K562 (cell line): ENCODE results near the gene GANAB. TPM values are rescaled to one million over a fixed set of nuclear protein-coding genes. Genes with fewer than 3 reads are reported as not detected.

ENCODE experiments used
- EP400 ChIP-seq: fragments of 450-650 bp; IDR thresholded peaks from 2 replicates; pipeline ENCODE4 v1.6.1; 2017; ENCODE audit warnings: antibody characterized with exemption, mild to moderate bottlenecking, moderate library complexity
- ESRRA ChIP-seq: fragments of 450-650 bp; IDR thresholded peaks from 2 replicates; pipeline ENCODE4 v1.6.1; 2014; ENCODE audit warnings: low read depth, mild to moderate bottlenecking, moderate library complexity, borderline replicate concordance
- ETS2 ChIP-seq: IDR thresholded peaks from 2 replicates; pipeline ENCODE4 v1.6.1; 2016; ENCODE audit warnings: borderline replicate concordance, missing genetic modification characterization, mild to moderate bottlenecking, moderate library complexity, missing compliant biosample characterization; ENCODE audit not compliant: poor library complexity, severe bottlenecking
- HDGF ChIP-seq: fragments of 450-650 bp; IDR thresholded peaks from 2 replicates; pipeline ENCODE4 v1.6.1; 2016
- HMG20B ChIP-seq: fragments of 250-450 bp; sonication (Bioruptor Pico); IDR thresholded peaks from 2 replicates; pipeline ENCODE4 v1.5.0; 2021; ENCODE audit warnings: mild to moderate bottlenecking
- HMGXB4 ChIP-seq: sonication (generic); formaldehyde crosslinking; IDR thresholded peaks from 2 replicates; pipeline ENCODE4 v1.8.1; 2023; ENCODE audit warnings: mild to moderate bottlenecking, missing genetic modification reagents
- IFI16 ChIP-seq: fragments of 250-450 bp; sonication (Bioruptor Pico); IDR thresholded peaks from 2 replicates; pipeline ENCODE4 v2.1.2; 2022; ENCODE audit warnings: mild to moderate bottlenecking, inconsistent platforms
- MED1 ChIP-seq: sonication (generic); formaldehyde crosslinking; IDR thresholded peaks from 2 replicates; pipeline ENCODE4 v1.8.1; 2023; ENCODE audit warnings: missing genetic modification reagents, borderline replicate concordance
- MEF2A ChIP-seq: IDR thresholded peaks from 2 replicates; pipeline ENCODE4 v1.6.1; 2011; ENCODE audit warnings: low read depth, mild to moderate bottlenecking, low read length, moderate library complexity; ENCODE audit not compliant: control insufficient read depth
- NR0B1 ChIP-seq: fragments of 450-650 bp; IDR thresholded peaks from one replicate; pipeline ENCODE4 v1.6.1; 2018; ENCODE audit warnings: mild to moderate bottlenecking, moderate library complexity; ENCODE audit not compliant: partially characterized antibody
- NR3C1 ChIP-seq: sonication (generic); formaldehyde crosslinking; IDR thresholded peaks from 2 replicates; pipeline ENCODE4 v1.8.1; 2022; ENCODE audit warnings: missing genetic modification reagents
- RBM34 ChIP-seq: fragments of 200-400 bp; formaldehyde crosslinking; IDR thresholded peaks from 2 replicates; pipeline ENCODE4 v1.6.1; 2018; ENCODE audit warnings: low read length, borderline replicate concordance; ENCODE audit not compliant: insufficient read depth
- RFX7 ChIP-seq: fragments of 250-450 bp; sonication (Bioruptor Pico); IDR thresholded peaks from 2 replicates; pipeline ENCODE4 v1.5.1; 2021; ENCODE audit warnings: mild to moderate bottlenecking
- RNF2 ChIP-seq: sonication (generic); IDR thresholded peaks from 2 replicates; pipeline ENCODE4 v1.6.1; 2016
- SMAD1 ChIP-seq: fragments of 150-350 bp; IDR thresholded peaks from 2 replicates; pipeline ENCODE4 v1.6.1; 2014; ENCODE audit warnings: low read length, low read depth; ENCODE audit not compliant: partially characterized antibody
- SMAD2 ChIP-seq: fragments of 150-350 bp; IDR thresholded peaks from 2 replicates; pipeline ENCODE4 v1.6.1; 2014; ENCODE audit warnings: low read depth, mild to moderate bottlenecking, low read length
- SPI1 ChIP-seq: IDR thresholded peaks from 2 replicates; pipeline ENCODE4 v1.6.1; 2011; ENCODE audit warnings: low read depth, low read length, control low read depth, borderline replicate concordance
- YBX1 ChIP-seq: fragments of 450-650 bp; IDR thresholded peaks from 2 replicates; pipeline ENCODE4 v1.7.1; 2016; ENCODE audit warnings: mild to moderate bottlenecking
- ZNF140 ChIP-seq: fragments of 250-450 bp; sonication (Bioruptor Pico); IDR thresholded peaks from 2 replicates; pipeline ENCODE4 v1.8.0; 2021; ENCODE audit warnings: moderate library complexity, mild to moderate bottlenecking, inconsistent platforms
- ZNF174 ChIP-seq: fragments of 250-450 bp; sonication (Bioruptor Pico); IDR thresholded peaks from 2 replicates; pipeline ENCODE4 v1.4.0; 2020; ENCODE audit warnings: mild to moderate bottlenecking
- ZNF449 ChIP-seq: fragments of 250-450 bp; sonication (Bioruptor Pico); IDR thresholded peaks from 2 replicates; pipeline ENCODE4 v1.8.0; 2022; ENCODE audit warnings: moderate library complexity, mild to moderate bottlenecking, inconsistent platforms
- ZNF507 ChIP-seq: conservative IDR thresholded peaks from 2 replicates; pipeline ENCODE4 v1.6.1; 2017; ENCODE audit warnings: missing genetic modification characterization, missing compliant biosample characterization
- polyA plus RNA-seq, 8 experiments: library from polyadenylated mRNA; depleted of rRNA in 4 of 8; stranded (reverse) in 5 of 8; unstranded in 3 of 8; fragments of >200 nt; fragmentation: Nextera tagmentation in 2 of 8; fragmentation: Illumina TruSeq in 1 of 8; extraction: Ambion mirVana in 2 of 8; extraction: Trizol in 1 of 8; gene quantifications; 2 replicates each; pipeline versions ENCODE4 v1.2.1 to v1.2.3, GENCODE V29; 2011 to 2014; ENCODE audit warnings: inconsistent platforms in 1 of 8, missing spikeins in 1 of 8
- total RNA-seq, 7 experiments: library from RNA; depleted of rRNA in 6 of 7; stranded (reverse); fragments of >200 nt in 6 of 7; fragmentation: Illumina TruSeq in 2 of 7; extraction: Trizol in 2 of 7; gene quantifications; 2 replicates each; pipeline versions ENCODE4 v1.2.1 to v1.2.3, GENCODE V29; 2011 to 2021; ENCODE audit warnings: low replicate concordance in 1 of 7
- TF ChIP-seq, protein P1 (sequence below): sonication (generic); formaldehyde crosslinking; IDR thresholded peaks from 2 replicates; pipeline ENCODE4 v1.8.0; 2022; ENCODE audit warnings: missing genetic modification reagents, mild to moderate bottlenecking, borderline replicate concordance

Gene GANAB
- total and polyA plus RNA-seq, 9 of the 15 experiments (the other 6 are each of a cell fraction or from before 2014, with no cell fraction given) = 6.5 to 284 (median 161) TPM

DNA sequence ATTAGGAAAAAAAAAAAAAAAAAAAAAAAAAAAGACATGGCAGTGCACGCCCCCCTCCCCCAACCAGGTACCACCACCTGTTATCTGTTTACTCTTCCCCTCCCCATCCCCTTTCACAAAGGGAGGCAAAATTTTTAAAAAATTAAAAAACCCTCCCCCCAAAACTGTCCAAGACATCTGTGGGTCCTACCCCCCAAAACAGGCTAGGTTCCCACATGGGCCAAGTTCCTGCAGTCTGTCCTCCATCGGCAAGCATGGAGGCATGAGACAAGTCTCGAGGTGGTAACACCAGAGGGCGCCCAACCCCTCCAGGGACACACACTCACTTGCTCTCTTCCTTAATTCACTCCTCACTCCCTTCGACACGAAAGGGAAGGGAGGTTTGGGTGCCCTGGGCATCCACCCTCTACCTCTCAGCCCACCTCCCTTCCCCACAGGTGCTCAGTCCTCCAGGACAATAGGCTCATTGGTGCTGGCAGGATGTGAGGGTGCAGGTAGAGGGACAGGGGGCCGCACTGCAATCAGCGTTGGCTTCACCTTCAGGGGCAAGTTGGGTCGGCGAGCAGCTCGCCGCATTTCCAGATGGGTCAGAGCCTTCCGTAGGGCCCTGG lies 52.9 kb downstream of the GANAB start (continued):
- TF ChIP-seq ZNF507 = no peak
- TF ChIP-seq RFX7 = no peak
- TF ChIP-seq SMAD1 = no peak
- no peak for TF ChIP-seq IFI16 (CRISPR knock-in tag)
- TF ChIP-seq ETS2 (tag) = no peak
- TF ChIP-seq, protein P1, sequence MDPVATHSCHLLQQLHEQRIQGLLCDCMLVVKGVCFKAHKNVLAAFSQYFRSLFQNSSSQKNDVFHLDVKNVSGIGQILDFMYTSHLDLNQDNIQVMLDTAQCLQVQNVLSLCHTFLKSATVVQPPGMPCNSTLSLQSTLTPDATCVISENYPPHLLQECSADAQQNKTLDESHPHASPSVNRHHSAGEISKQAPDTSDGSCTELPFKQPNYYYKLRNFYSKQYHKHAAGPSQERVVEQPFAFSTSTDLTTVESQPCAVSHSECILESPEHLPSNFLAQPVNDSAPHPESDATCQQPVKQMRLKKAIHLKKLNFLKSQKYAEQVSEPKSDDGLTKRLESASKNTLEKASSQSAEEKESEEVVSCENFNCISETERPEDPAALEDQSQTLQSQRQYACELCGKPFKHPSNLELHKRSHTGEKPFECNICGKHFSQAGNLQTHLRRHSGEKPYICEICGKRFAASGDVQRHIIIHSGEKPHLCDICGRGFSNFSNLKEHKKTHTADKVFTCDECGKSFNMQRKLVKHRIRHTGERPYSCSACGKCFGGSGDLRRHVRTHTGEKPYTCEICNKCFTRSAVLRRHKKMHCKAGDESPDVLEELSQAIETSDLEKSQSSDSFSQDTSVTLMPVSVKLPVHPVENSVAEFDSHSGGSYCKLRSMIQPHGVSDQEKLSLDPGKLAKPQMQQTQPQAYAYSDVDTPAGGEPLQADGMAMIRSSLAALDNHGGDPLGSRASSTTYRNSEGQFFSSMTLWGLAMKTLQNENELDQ = no peak
- no peak for TF ChIP-seq MED1 (CRISPR knock-in tag)
- TF ChIP-seq HMGXB4 = no peak
- no peak for TF ChIP-seq YBX1
- no peak for TF ChIP-seq NR0B1
- no peak for TF ChIP-seq HMG20B (CRISPR knock-in tag)
- no peak for TF ChIP-seq RBM34
- no peak for TF ChIP-seq SMAD2
- TF ChIP-seq RNF2 = no peak
- no peak for TF ChIP-seq NR3C1 (CRISPR knock-in tag)
- no peak for TF ChIP-seq ZNF174 (CRISPR knock-in tag)
- no peak for TF ChIP-seq ZNF140 (CRISPR knock-in tag)
- TF ChIP-seq EP400 = peak; percentile 24; the same call in 1 of the 2 replicates
- 0 out of 2 replicates have a peak, but pooled peaks have one; percentile 18 for TF ChIP-seq ESRRA
- no peak for TF ChIP-seq ZNF449 (CRISPR knock-in tag)
- TF ChIP-seq SPI1 = peak; percentile 50; the same call in 1 of the 2 replicates
- no peak for TF ChIP-seq MEF2A
- TF ChIP-seq HDGF = peak; percentile 77; the same call in 1 of the 2 replicates
